IPS DF 4.7 (cell line): Measurements from ENCODE around the gene ZNF319.

ENCODE experiments used
- DNase-seq: peaks from one replicate; pipeline ENCODE4 v3.0.0-alpha.2; 2013; ENCODE audit warnings: low spot score; ENCODE audit errors: extremely low read depth

Gene ZNF319

DNA sequence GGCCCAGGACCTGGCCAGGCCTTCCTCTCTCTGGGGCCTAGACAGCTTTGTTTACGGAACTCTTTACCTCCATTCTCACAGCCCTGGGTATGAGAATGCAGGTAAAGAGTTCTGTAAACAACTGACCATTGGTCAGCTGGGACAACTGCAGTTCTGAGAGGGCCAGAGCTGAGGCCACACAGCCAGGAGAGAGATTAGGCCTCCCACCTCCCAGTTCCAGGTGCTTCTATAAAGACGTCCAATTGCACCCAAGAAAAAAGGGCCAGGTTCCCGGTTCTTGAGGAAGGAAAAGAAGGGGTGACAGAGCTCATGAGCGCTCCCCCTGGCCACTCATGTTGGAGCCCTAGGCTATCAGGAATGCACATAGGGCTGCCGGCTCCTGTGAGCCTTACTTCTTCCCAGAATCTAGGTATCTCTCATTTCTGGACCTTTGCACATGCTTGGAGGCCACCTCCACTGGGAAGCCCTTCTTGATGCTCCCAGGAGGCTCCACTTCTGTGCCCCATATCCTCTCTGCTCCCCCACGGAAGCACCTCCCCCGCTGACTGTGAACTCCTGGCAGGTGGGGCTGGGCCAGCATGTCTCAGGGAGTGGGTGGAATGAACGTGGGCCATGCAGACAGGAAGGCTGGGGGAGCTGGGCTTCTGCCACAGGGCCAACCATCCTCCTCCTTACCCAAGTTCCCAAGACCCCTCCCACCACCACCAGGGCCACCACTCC, 42.6 kb downstream of the ZNF319 start:
- DNase-seq = no peak

DNA sequence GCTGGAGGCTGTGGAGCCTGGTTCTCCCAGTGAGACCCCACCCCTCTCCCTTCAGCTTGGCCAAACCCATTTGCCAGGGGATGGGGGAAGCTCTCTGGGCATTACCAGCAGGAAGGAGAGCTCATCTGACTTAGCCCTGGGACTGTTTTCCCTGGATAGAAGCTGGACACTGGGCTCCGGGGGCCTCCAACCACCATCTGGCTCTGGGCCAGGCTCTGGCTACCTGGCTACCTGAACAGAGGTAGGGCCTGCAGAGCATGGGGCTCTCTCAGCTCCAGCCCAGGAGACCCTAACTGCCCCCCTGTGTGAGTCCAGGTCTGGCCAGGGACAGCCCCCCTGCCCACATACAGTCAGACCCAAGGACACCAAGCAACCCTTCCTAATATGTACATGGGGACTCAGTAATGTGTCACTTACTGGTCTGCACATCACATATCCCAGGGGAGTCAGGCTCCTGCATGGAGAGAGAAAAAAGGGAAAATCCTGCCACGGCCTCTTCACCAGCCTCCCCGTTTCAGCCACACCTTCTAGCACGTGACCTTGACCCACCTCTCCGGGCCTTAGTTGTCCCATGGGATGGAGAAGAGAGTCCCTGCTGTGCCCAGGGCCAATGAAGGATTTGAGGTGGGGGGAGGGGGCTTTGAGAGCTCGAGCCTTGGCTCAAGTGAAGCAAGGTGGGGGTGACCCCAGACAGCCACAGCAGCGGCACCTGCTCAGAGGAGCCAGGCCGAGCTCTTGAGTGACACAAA, 43.4 kb downstream of the ZNF319 start:
- no peak for DNase-seq

DNA sequence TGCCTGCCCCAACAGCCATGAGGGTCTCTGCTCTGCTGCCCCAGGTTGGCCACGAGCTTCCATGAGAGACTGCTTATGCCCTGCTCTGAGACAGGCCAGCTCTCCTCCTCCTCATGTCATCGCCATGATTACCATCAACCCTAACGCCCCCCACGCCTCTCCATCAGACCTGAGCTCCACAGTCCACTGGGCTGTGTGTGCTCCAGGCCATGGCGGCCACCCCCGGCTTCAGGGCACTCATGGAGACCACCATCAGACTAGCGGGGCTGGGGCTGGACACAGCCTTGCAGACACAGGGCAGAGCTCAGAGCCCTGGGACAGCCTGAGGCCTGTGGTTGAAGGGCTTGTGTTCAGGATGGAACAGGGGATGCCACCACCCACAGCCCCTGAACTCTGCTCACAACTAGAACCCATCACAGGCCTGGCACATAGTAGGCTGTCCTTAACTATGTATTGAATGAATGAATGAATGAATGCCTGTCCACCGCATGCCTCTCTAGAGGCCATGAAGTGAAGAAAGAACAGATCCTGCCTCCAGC, 44.1 kb downstream of the ZNF319 start:
- DNase-seq = no peak

DNA sequence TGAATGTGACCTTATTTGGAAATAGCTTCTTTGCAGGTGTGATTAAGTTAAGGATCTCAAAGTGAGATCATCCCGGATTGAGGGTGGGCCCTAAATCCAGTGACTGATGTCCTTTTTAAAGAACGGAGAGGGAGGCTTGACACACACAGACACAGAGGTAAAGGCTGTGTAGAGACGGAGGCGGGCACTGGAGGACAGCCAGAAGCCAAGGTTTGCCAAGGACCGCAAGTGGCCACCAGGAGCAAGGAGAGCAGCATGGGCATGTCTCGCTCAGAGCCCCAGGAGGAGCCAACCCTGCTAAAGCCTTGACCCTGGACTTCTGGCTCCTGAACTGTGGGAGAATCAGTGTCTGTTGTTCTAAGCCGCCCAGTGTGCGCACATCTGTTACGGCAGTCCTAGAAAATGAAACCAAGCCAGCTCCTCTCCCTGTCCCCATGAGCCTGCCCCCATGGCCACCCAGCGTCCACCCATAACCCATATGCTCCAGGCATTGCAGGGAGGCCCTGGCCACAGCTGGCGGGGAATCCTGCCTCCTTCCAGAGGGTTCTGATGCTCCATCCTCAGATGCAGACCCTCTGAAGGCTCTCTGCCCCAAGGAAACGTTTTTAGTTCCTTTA, 44.8 kb downstream of the ZNF319 start:
- DNase-seq = no peak

DNA sequence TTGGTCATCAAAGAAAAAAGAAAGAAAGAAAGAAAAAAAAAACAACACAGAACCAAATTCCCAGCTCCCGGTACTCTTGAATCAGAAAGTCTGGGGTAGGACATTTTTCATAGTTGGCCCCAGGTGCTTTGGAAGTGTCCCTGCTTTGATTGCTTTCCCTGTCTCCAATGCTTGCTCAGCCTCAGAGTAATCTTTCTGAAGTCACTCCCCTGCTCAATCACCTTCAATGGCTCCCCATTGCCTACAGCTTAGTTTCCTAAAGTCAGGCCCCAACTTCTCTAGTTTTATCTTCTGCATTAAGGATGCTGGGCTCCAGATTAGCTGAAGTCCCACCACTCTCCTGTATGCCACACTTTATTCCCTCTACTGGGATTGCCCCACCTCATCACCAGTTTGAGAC, 46.6 kb downstream of the ZNF319 start:
- no peak for DNase-seq

DNA sequence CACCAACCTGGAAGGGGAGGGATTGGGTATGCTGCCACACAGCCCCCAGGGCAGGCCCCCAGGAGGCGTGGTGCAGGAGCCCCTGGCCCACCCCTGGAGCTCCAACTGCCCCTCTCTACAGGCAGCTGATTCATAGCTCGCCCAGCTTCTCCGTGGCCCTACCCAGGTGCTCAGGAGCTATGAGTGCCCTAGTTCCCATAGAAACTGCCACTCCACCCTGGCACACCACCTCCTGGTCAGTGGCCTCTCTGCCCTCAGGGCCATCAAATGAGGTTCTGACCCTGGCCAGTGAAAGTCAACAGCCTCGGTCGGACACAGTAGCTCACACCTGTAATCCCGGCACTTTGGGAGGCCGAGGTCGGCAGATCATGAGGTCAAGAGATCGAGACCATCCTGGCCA, 47.6 kb downstream of the ZNF319 start:
- DNase-seq = no peak

DNA sequence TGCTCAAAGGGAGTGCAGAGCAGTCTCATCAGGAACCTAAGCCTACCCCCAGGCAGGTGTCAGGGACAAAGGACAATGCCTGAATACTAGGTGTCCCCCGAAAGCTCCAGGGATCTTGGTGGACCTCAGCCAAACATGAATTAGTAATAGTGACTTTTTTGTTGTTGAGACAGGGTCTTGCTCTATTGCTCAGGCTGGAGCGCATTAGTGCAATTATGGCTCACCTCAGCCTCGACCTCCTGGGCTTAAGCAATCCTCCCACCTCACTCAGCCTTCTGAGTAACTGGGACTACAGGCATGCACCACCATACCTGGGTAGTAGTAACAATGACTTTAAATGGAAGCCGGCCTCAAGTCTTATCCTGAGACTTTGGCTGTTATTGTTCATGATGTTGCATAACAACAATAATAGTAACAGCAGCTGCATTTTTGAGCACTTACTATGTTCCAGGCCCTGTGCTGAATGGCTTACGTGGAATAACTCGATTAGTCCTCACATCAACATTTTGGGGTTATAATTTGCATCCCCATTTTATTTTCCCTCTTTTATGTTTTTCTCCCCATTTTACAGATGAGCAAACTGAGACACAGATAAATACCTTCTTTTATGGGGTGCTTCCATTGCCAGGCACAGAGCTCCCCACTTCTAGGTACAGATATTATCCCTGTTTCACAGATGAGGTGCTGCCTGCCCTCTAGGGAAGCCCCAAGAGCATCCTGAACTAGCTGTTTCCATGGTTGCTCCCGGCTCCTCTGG, 49.1 kb downstream of the ZNF319 start:
- no peak for DNase-seq

DNA sequence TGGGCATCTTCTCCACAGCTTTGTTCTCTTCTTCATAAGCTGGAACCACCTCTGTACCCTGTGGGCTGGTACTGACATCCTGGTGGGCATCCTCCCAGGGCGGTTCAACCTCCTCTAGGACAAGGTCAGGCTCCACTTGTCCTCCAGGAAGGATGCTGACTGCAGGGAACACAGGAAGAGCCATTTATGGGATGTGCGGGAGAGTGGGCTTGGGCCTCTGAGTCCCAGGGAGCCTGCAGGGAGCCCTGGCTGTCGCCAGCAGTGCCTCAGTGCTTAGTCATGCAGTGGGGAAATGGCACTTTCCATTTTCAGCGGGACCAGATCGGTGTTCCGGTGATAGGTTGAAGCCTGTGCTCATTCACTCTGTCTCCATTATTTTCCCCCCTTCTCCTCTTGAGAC, 50.1 kb downstream of the ZNF319 start:
- DNase-seq = no peak

DNA sequence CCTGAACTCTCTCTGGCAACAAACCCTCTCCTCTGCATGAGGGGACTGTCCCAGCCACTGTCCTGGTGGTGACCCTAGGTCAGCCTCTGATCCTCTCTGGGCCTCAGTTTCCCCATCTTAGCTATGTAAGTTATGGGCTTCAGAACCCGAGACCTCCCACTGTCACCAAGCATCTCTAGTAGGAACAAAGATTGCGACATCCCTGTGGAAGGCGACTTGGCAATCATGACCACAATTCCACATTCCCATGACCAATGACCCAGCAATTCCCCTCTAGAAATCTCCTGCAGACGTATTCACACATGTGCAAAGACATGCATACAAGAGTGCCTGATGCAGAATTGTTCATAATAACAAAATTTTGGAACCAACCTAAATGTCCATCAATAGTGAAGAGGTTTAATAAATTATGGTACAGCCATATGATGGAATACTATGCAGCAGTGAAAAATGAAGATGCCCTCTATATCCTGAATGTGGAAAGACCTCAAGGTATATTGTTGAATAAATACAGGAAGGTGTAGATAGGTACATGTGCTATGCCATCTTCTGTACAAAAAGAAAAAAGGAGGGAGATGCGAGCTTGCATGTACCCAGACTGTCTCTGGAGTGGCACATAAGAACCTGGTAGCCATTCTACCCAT, 50.8 kb downstream of the ZNF319 start:
- DNase-seq = no peak

DNA sequence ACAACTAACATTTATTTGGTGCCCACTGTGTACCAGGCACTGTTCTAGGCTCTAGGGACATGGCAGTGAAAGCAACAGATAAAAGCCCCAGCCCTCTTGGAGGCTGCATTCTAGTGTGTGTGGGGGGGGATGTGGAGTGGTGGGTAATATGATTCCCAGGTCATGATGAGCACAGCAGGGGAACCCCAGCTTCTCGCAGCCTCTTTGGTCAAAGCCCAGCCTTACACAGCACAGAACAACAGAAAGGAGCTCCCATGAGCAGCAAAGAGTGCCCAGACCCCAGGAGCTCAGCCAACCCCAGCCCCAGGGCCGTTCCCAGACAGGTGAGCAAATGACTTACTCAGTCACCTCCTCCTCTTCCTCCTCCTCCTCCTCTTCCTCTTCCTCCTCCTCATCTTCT, 51.5 kb downstream of the ZNF319 start:
- peak; percentile 11 for DNase-seq

DNA sequence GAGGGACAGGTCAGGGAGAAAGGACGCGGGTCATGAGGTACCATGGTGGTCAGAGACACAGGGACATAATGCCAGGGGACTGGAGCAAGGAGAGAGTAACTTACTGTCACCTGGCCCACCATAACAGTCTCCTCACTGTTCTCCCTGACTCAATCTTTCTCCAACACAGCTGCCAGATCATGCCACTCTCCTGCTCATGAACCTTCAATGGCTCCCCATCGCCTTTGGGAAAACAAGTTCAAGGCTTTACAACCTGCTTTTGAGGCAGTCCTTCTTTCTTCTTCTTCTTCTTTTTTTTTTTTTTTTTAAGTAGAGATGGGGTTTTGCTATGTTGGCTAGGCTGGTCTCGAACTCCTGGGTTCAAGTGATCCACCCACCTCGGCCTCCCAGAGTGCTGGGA, 52.4 kb downstream of the ZNF319 start:
- no peak for DNase-seq

DNA sequence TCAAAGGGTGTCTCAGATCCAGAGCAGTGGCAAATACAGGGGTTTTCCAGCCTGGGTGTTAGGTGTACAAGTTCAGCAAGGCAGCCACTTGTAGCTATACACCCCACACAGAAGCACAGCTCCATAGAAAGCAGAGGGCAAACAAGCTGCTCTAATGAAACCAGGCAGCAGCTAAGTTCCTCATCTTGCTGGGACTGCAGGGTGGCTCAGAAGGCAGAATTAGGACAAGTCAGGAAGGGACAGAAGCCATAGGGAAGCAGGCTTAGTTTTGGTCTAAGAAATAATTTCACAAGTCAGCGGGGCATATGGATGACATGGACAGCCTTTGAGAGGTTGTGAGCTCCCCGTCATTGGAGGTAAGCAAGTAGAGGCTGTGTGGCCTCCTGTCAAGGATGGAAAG, 53.2 kb downstream of the ZNF319 start:
- DNase-seq = no peak

DNA sequence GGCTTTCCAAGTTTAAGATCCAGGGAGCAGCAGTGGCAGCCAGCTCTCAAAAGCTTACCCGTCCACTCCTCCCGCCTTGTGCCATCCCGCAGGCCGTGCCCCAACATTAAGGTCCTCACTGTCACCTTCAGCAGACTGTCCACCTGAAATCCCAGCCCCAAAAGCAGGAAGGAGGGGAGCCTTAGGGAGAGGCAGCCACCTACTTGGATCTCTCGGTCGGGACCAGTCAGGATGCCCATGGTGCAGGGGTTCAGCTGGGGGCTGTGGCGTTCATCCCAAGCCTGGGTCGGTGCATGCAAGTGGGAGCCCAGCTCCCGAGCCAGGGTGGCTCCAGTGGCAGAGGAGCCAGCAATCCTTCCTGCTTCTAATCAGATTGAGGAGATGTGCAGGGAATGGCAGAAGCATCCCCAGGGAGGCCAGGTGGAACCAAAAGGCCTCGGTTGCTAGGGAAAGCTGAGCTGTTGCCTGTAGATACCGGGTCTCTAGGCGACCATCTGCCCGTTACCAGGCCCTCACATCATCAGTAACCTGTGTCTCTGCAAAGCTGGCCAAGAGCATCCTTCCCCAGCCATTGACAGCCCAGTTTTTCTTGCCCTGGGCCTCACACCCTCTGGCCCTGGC, 54.2 kb downstream of the ZNF319 start:
- no peak for DNase-seq

DNA sequence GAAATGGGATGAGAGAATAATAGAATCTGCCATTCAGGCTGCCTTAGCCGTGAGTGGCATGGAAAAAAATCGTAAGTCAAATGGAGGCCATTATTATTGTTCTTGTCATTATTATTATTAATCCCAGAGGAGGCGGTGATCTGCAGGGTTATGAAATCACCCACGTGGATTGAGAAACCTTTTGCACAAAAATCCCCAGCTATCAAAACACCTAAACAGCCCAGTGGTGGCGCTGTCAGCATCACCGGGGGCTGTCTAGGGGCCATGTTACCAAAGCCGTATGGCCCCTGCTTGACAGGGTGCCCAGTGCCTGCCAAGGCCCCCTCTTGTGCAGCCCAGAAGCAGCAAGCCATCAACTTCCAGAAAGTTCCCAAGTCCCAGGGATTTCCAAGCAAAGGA, 54.7 kb downstream of the ZNF319 start:
- no peak for DNase-seq

DNA sequence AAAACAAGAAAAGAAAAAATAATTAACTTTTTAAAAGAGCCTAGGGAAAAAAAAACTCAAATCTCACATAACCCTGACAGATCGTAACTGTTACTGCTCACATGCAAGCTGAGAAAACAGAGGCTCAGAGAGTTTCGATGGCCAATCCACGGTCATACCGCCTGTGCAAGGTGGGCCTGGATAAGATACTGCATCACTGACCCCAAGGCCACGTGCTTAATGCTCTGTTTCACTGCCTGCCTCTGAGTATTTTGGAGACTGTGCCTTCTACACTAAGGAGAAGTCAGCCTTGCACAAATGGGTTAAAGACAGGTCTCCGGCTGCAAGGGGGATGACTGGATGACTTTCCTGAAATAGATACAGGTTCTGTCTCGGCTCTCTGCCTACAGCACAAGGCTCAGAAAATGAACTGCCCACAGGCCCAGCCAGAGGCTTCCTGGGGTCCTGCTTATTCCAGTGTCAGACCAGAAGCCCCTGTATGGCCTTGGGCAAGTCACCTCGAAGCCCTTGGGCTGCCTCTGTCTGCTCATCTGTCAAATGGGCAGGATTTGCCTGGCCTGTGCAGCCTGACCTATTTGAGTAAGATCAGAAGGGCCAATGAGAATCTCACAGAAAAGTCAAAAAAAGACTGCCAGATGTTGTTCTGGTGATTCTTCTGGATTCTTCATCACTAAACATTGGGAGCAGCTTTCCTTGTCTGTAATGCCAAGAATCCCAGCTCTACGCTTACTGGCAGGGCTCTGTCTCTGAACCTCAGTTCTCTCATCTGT, 55.3 kb downstream of the ZNF319 start:
- no peak for DNase-seq
